ENCODE results near the gene PDE9A. TPM values are rescaled to one million over a fixed set of nuclear protein-coding genes. Genes with fewer than 3 reads are reported as not detected.

PDE9A gene
- total and polyA plus RNA-seq, 2 donors (not counting 3 experiments of a cell fraction or from before 2014, with no cell fraction given) = 0.28 to 2.2 TPM

DNA sequence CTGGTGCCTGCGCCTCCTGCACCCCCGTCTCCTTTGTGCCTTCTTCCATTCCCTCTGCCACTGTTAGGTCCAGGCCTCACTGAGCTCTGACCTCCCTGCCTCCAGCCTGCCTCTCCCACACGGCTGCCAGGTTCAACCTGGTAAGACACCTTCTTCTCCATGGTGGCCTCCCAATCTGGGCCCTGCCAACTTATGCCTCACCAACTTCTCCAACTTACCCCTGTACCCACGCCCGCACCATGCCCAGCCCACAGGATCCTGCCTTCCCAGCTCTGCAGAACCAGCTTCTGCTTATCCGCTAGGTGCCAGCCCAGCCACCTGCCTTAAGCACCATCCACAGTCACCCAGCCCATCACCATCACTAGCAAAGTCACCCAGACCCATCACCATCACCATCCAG is 37.2 kb downstream of the PDE9A start:
- intact Hi-C loops (cut with micrococcal nuclease) = no loop called here

More for the DNA sequence above, 37.2 kb downstream of the PDE9A start:
- Histone ChIP-seq H2AFZ (ENCODE audit: low read depth, low read length) (no peak overlapping the region), H3K36me3 (ENCODE audit: control insufficient read depth in 2 of 2, extremely low read depth in 1 of 2, insufficient read depth in 2 of 2, low read length in 2 of 2) (no peaks in the 10 kb centered on the region), H4K20me1 (replicated peaks; ENCODE audit: control insufficient read depth, extremely low read depth, insufficient read depth, low read length) (no peaks in the 10 kb centered on the region), H3K79me2 (ENCODE audit: control insufficient read depth, insufficient read depth, low read length) (no peaks in the 10 kb centered on the region), H3K4me2 (ENCODE audit: insufficient read depth, low read length) (no peak overlapping the region), H3K9me1 (replicated peaks; ENCODE audit: control insufficient read depth, extremely low read depth, insufficient read depth, low read length) (no peaks in the 10 kb centered on the region), H3K9ac (replicated peaks; ENCODE audit: extremely low read depth, insufficient read depth, low read length) (no peak overlapping the region), H3K27ac (ENCODE audit: insufficient read depth, low read depth, low read length) (no peak overlapping the region), H3K4me3 (replicated peaks in 1 of 3; ENCODE audit: insufficient read depth in 1 of 3, low read depth in 1 of 3, low read length in 3 of 3) (no peak overlapping the region), H3K4me1 (ENCODE audit: control insufficient read depth, extremely low read depth, insufficient read depth, low read length) (no peaks in the 10 kb centered on the region), H3K9me3 (replicated peaks; ENCODE audit: control insufficient read depth, insufficient read depth, low read length) (no peaks in the 10 kb centered on the region), H3K27me3 (ENCODE audit: control insufficient read depth in 2 of 2, insufficient read depth in 2 of 2, low read length in 2 of 2) (no peaks in the 10 kb centered on the region)
- ChIA-PET POLR2A (no interaction called here), CTCF (no interaction called here)
- DNase-seq (ENCODE audit: low read depth, low spot score) = no peak
- dilution Hi-C loops (cut with MboI; ENCODE audit: extremely low pct_ligation_motif_present, low sequenced_read_pairs) = no loop called here
- BruUV-seq (replicated peaks) = no TSS peak
- TF ChIP-seq EZH2 (IDR thresholded peaks at IDR 0.05; ENCODE audit: borderline replicate concordance, low read depth, low read length, severe bottlenecking) (no peak), JUN (IDR thresholded peaks at IDR 0.05; ENCODE audit: borderline replicate concordance, insufficient read depth, insufficient read length, low read depth) (no peak), GATA2 (IDR thresholded peaks at IDR 0.05; ENCODE audit: insufficient read depth, insufficient read length, low read depth, low read length) (no peak), POLR2A (IDR thresholded peaks at IDR 0.05; ENCODE audit: low read depth, low read length) (no peak), POLR2AphosphoS5 (IDR thresholded peaks at IDR 0.05; ENCODE audit: insufficient read depth, low read depth, low read length) (no peak), FOS (IDR thresholded peaks at IDR 0.05; ENCODE audit: borderline replicate concordance, insufficient read depth, low read length) (no peak)
- TF ChIP-seq, protein P1, sequence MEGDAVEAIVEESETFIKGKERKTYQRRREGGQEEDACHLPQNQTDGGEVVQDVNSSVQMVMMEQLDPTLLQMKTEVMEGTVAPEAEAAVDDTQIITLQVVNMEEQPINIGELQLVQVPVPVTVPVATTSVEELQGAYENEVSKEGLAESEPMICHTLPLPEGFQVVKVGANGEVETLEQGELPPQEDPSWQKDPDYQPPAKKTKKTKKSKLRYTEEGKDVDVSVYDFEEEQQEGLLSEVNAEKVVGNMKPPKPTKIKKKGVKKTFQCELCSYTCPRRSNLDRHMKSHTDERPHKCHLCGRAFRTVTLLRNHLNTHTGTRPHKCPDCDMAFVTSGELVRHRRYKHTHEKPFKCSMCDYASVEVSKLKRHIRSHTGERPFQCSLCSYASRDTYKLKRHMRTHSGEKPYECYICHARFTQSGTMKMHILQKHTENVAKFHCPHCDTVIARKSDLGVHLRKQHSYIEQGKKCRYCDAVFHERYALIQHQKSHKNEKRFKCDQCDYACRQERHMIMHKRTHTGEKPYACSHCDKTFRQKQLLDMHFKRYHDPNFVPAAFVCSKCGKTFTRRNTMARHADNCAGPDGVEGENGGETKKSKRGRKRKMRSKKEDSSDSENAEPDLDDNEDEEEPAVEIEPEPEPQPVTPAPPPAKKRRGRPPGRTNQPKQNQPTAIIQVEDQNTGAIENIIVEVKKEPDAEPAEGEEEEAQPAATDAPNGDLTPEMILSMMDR (IDR thresholded peaks at IDR 0.05; ENCODE audit: extremely low read depth in 1 of 2, insufficient read depth in 1 of 2, low read depth in 1 of 2, low read length in 2 of 2) = no peak
- FAIRE-seq = no peak
